Ovary (tissue), 10 donors: ENCODE measurements around the gene HRG. TPM values are rescaled to one million over a fixed set of nuclear protein-coding genes. Genes with fewer than 3 reads are reported as not detected.

Experiments
- DNase-seq, 5 donors: peaks; one replicate each; pipeline ENCODE4 v3.0.0-alpha.2; 2019 to 2020
- H3K27ac ChIP-seq, 2 donors: fragments of 200-600 bp; one replicate each; pipeline versions ENCODE4 v1.5.1 to v1.8.0; 2019 to 2022
- H3K27me3 ChIP-seq: fragments of 200-600 bp; one replicate; pipeline ENCODE4 v1.8.0; 2022
- H3K36me3 ChIP-seq: fragments of 200-600 bp; sonication (generic); one replicate; pipeline ENCODE4 v1.5.1; 2019
- H3K4me1 ChIP-seq: one replicate; pipeline ENCODE4 v1.8.1; 2013; ENCODE audit warnings: mild to moderate bottlenecking, moderate library complexity; ENCODE audit not compliant: insufficient read depth
- H3K4me3 ChIP-seq: fragments of 200-600 bp; sonication (generic); one replicate; pipeline ENCODE4 v1.5.1; 2017
- H3K9me3 ChIP-seq, 2 donors: fragments of 200-600 bp in 1 of 2; sonication (generic) in 1 of 2; one replicate each; pipeline versions ENCODE4 v1.5.1 to v1.8.1; 2013 to 2019; ENCODE audit warnings: mild to moderate bottlenecking in 1 of 2, moderate library complexity in 1 of 2
- CTCF ChIP-seq, 3 donors: fragments of 450-650 bp in 2 of 3; fragments of 200-600 bp in 1 of 3; IDR thresholded peaks; one replicate each; pipeline versions ENCODE4 v1.5.1 to v1.8.0; 2016 to 2022; ENCODE audit warnings: antibody characterized with exemption in 3 of 3, mild to moderate bottlenecking in 1 of 3
- EP300 ChIP-seq: sonication (generic); formaldehyde crosslinking; IDR thresholded peaks from one replicate; pipeline ENCODE4 v1.6.1; 2017; ENCODE audit warnings: antibody characterized with exemption
- POLR2A ChIP-seq: fragments of 450-650 bp; IDR thresholded peaks from one replicate; pipeline ENCODE4 v1.6.1; 2017; ENCODE audit warnings: antibody characterized with exemption, mild to moderate bottlenecking, moderate library complexity
- WGBS, 3 donors: extraction: QIAGEN DNeasy Blood & Tissue Kit in 1 of 3; methylation state at CpG; one replicate each; pipeline versions ENCODE4 v1.1.5 to v1.1.7; 2013 to 2017; 5-methylcytosine and 5-hydroxymethylcytosine counted together
- intact Hi-C, 4 donors: fragments of 100-400 bp; cut with DNase I; formaldehyde crosslinking; loops; one replicate each; pipeline versions ENCODE4 v1.11.0 to v1.15.1; 2022 to 2023
- long read RNA-seq, 3 donors: library from polyadenylated mRNA in 2 of 3; unstranded in 2 of 3; transcript quantifications; one replicate each; pipeline ENCODE4 v2.0.0 and lab custom pipeline, GENCODE V29; 2021 to 2026
- polyA plus RNA-seq, 2 donors: library from polyadenylated mRNA; stranded (reverse); fragments of 200-250 nt in 1 of 2; fragments of 350-450 nt in 1 of 2; fragmentation: Illumina TruSeq in 1 of 2; extraction: RNeasy Lipid Tissue Mini Kit (QIAGEN cat#74804) in 1 of 2; gene quantifications; one replicate each; pipeline ENCODE4 v1.2.3, GENCODE V29; 2013 to 2014
- total RNA-seq, 7 donors: library from RNA; depleted of rRNA in 2 of 7; stranded (reverse); fragments of >200 nt in 2 of 7; fragmentation: NEBNext Ultra II Directional in 3 of 7; extraction: Animal tissue kit (Norgen Biotek cat#: 25700) in 3 of 7; gene quantifications; one replicate each; pipeline versions ENCODE4 v1.1.0 to v1.2.4, GENCODE V29; 2016 to 2023
- donor health status: DM: no; HTN: no; CAD: no; lungs with moderate emphysema.
- donor health status: DM: no; HTN: no; CAD: no.
- donor health status: Bipolar disorder and iron deficiency.
- donor health status: DM: yes; HTN: yes; CAD: no.
- donor health status: DM: no; HTN: no; CAD: no.
- donor health status: DM: yes; HTN: yes; CAD: no.

Gene HRG, protein sequence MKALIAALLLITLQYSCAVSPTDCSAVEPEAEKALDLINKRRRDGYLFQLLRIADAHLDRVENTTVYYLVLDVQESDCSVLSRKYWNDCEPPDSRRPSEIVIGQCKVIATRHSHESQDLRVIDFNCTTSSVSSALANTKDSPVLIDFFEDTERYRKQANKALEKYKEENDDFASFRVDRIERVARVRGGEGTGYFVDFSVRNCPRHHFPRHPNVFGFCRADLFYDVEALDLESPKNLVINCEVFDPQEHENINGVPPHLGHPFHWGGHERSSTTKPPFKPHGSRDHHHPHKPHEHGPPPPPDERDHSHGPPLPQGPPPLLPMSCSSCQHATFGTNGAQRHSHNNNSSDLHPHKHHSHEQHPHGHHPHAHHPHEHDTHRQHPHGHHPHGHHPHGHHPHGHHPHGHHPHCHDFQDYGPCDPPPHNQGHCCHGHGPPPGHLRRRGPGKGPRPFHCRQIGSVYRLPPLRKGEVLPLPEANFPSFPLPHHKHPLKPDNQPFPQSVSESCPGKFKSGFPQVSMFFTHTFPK
- total RNA-seq, result under 1 TPM in 1 of 7 donors, not detected in 6; 0.13 TPM
- not detected for polyA plus RNA-seq
- long read RNA-seq, donor 1, result 0 reads
- long read RNA-seq, donor 2, result 0 reads
- long read RNA-seq, donor 3, result 0 reads

- H3K27me3 ChIP-seq, result no peaks in the 10 kb centered on the region
- no peaks in the 10 kb centered on the region for H3K36me3 ChIP-seq
- H3K27ac ChIP-seq, result no peak within 1 kb of the TSS
- H3K9me3 ChIP-seq, result no peaks in the 10 kb centered on the region
- H3K4me3 ChIP-seq, result no peak within 1 kb of the TSS
- TF ChIP-seq EP300 (no peak), CTCF (IDR thresholded peaks at IDR 0.05) (no peak), POLR2A (no peak)
- no peaks in the 10 kb centered on the region for H3K4me1 ChIP-seq
- no peak for DNase-seq
- 63 to 72% (median 70%) methylated on average over 8 of the region's 8 CpGs for WGBS, 3 donors
- intact Hi-C loops, result no loop called here
Observed at GRCh38 chr3:186665625-186666188, at the start of gene HRG. Gene HRG (plus strand): TSS chr3:186666014. CDS start chr3:186666032, 18 bp downstream.

- Histone ChIP-seq H3K27me3 (no peaks in the 10 kb centered on the region), H3K27ac (no peak overlapping the region), H3K4me1 (no peaks in the 10 kb centered on the region), H3K4me3 (no peak overlapping the region), H3K9me3 (no peaks in the 10 kb centered on the region), H3K36me3 (no peaks in the 10 kb centered on the region)
- no peak for DNase-seq
- TF ChIP-seq POLR2A, result no peak
- TF ChIP-seq CTCF (IDR thresholded peaks at IDR 0.05), result no peak
- no peak for TF ChIP-seq EP300
- WGBS, 3 donors, result 74 to 79% (median 78%) methylated on average over 8 of the region's 8 CpGs
- intact Hi-C loops, result loop anchor here in 3 of 4 donors (5.0 to 10.0 kb wide), 5 partner anchors 199 to 1099 kb away; no protein-coding TSS in a partner anchor
Observed at GRCh38 chr3:186616299-186616617, 49.6 kb upstream of the HRG start.

DNA sequence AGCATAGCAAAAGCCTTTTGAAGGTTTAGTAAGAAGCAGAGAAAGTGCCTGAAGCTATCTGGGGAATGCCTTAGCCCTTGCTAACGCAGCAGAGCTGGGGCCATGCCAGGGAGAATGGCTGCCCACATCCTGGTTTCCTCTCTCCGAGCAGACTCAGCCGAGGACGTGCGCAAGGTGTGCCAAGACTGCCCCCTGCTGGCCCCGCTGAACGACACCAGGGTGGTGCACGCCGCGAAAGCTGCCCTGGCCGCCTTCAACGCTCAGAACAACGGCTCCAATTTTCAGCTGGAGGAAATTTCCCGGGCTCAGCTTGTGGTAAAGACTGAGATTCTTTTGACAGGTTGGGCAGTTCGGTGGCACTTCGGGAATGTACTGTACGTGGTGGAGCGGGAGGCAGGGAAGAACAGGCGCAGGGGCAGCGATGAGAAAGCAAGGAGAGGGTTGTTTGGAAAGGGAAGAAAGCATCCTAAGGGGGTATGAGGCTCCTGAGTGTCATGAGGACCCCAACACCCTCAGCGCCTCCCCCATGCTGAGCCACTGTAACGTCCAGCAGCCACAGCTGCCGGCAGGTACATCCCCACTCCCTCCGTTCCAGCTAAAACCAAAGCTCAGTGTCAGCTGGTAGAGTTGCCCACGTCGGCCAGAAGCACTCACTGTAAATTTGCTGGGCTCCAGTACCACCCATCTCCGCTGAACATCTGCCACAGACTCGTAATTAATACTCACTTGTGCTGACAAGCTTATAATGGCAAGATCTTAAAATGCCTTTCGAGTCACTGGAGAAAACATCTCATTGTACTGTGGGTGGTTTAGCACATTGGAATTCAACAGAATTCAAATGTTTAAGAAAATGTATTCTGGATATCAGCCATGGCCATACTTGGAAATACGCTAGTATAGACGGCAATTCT, 48.5 kb upstream of the HRG start:
- Histone ChIP-seq H3K9me3 (no peaks in the 10 kb centered on the region), H3K27ac (no peak overlapping the region), H3K4me1 (no peaks in the 10 kb centered on the region), H3K4me3 (no peak overlapping the region), H3K27me3 (no peaks in the 10 kb centered on the region), H3K36me3 (no peaks in the 10 kb centered on the region)
- intact Hi-C loops, result loop anchor here in 3 of 4 donors (5.0 to 10.0 kb wide), 5 partner anchors 198 to 1098 kb away; no protein-coding TSS in a partner anchor
- 17 to 22% (median 19%) methylated on average over 25 to 31 of the region's 31 CpGs for WGBS, 3 donors
- TF ChIP-seq CTCF (IDR thresholded peaks at IDR 0.05) (peak; percentile 27 to 41 (median 35)), EP300 (no peak), POLR2A (no peak)
- DNase-seq, result peak; percentile 55 to 82 (median 63)
